ENCODE measurements around the gene ARHGAP12.
"Not testable (repeated sequence)": the region's sequence is repeated elsewhere in the genome, so short reads cannot be mapped to it uniquely, and the experiment has no call there.

ARHGAP12 gene

DNA sequence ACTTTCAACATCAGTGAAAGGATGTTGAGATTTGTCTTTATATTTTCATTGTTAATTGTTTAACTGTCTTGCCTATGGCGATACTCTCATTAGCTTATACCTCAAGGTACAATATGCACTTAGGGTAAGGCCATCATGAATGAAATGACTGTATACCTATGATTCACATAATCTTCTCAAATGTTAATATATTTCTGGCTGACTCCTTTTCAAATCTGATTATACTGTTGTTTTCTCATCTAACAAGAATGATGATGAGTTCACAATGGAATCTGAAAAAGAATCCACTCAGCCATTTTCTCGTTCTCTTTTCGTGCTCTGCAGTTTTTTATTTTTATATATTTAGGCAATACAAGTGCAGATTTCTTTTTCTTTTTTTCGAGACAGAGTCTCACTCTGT is 159.1 kb downstream of the ARHGAP12 start:
- DNase-seq (ENCODE audit: low read depth in 2 of 2), result no peak

- not testable (repeated sequence) for DNase-seq (ENCODE audit: low read depth in 2 of 2)
Measured at GRCh38 chr10:31768935-31769334, 159.7 kb downstream of the ARHGAP12 start.

- DNase-seq (ENCODE audit: low read depth in 2 of 2), result no peak
Measured at GRCh38 chr10:31768467-31768866, 160.2 kb downstream of the ARHGAP12 start.

- no peak for DNase-seq (ENCODE audit: low read depth in 2 of 2)
Measured at GRCh38 chr10:31765541-31765940, 163.1 kb downstream of the ARHGAP12 start.

DNA sequence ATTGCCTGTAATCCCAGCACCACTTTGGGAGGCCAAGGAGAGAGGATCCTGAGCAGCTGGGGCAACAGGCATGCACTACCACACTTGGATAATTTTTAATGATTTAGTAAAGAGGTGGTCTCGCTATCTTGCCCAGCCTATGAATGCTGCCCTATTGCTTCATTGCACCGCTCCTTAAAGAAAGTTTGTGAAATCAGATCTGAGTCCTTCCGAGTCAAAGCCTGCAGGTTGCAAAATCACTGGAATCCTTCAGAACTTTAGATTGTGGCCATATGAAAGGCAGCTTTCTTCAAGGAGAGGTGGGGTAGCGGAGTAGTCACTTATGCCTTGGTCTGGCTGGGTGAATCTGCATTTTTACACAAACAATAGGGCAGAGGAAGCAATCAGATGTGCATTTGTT is 166.3 kb downstream of the ARHGAP12 start:
- no peak for DNase-seq (ENCODE audit: low read depth in 2 of 2)

- no peak for DNase-seq (ENCODE audit: low read depth in 2 of 2)
Measured at GRCh38 chr10:31761156-31761555, 167.5 kb downstream of the ARHGAP12 start.

GRCh38 chr10:31760674-31761081 is 168.0 kb downstream of the ARHGAP12 start:
- no peak for DNase-seq (ENCODE audit: low read depth in 2 of 2)

GRCh38 chr10:31759799-31760626 is 168.6 kb downstream of the ARHGAP12 start:
- DNase-seq (ENCODE audit: low read depth in 2 of 2), result peak; percentile 89 to 90

DNA sequence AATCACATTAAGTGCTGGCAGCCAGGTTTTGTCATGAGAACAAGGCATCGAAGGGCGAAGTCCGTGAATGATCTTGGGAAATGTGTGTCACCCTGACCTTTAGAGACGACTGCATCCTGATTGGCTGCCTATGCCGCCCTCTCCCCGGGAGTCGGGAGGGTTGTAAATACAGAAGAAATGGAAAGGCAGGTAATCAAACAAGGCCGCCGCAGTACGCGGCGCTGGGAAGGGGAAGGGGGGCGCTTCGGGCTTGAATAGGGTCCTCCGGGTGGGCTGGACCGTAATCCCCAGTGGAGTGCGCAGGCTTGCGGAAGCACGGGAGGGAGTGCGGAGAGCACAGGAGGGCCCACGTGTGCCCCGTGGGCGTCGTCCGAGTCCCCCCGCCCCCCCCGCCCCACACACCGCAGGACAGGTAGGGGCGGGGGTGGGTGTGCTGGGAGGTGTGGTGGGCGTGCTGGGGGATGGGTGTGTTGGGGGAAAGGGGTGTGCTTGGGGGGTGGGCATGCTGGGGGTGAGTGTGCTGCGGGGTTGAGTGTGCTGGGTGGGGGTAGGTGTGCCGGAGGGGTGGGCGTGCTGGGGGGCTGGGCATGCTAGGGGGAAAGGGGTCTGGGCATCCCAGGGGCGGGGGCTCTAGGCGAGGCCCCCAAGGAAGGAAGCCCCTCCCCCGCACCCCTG is 169.4 kb downstream of the ARHGAP12 start:
- DNase-seq (ENCODE audit: low read depth in 2 of 2), result peak; percentile 49 to 70

DNA sequence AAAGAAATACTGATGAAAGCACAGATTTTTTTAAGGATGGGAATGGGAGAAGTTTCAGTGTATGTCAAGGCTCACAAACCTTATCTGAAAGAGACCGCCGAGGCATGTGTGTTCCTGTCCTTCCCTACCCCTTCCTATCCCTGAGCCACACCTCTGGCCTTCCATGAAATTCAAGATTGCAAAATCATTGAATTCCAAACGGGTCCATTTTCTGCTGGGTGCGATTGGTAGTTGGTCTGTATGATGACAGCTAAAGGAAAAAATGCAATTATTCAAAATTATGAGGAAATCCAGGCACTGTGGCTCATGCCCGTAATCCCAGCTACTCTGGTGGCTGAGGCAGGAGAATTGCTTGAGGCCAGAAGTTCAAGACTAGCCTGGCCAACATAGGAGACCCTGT is 170.1 kb downstream of the ARHGAP12 start:
- DNase-seq (ENCODE audit: low read depth in 2 of 2), result no peak

- DNase-seq (ENCODE audit: low read depth in 2 of 2), result no peak
Measured at GRCh38 chr10:31757831-31758230, 170.8 kb downstream of the ARHGAP12 start.

DNA sequence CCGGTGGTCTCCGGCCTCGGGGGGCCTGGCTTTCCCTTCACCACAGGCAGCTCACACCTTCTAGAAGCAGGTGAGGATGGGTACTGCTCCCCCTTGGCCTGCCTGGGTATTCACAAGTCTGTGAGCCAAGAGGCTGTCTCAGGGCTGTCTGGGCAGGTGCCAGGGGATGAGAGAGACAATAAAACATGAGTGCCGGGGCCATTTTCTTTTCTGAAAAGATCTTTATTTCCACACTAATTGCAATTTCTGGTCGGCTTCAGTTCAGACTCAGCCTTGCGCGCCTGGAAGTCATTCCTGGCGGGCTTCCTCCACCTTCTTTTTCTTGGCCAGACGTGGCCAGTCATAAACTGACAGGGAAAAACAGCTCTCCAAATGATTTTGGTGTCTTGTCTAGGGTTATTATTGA is 171.2 kb downstream of the ARHGAP12 start:
- no peak for DNase-seq (ENCODE audit: low read depth in 2 of 2)

GRCh38 chr10:31756729-31757110 is 171.9 kb downstream of the ARHGAP12 start:
- no peak for DNase-seq (ENCODE audit: low read depth in 2 of 2)

DNA sequence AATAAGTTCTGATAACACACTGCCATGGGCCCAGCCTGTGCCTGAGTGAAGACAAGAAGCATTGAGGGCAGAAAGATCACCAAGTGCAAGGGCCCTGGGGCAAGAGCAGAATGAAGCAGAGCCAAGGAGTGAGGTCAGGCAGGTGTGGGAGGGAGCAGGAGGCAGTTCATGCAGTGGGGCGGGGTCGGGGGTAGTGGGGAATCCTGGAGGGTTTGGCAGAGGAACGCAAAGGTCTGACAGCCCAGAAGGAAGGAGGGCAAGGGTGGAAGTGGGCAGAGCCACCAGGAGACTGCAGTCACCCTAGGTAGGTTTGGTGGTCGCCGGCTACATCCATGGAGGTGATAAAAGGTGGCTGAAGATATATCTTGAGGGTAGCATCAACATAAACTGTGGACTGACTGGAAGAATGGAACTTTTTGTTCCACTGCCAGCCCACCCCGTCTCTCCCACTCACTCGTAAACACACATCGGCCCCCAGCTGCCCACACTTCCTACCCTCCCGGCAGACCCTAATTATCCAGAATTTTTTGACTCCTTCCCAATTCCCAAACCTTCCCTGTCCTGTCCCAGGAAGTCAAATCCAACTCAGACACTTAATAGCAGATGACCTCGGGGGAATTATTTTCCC is 172.4 kb downstream of the ARHGAP12 start:
- DNase-seq (ENCODE audit: low read depth in 2 of 2), result no peak
